ENCODE data around the gene QPRT. TPM values are rescaled to one million over a fixed set of nuclear protein-coding genes. Genes with fewer than 3 reads are reported as not detected.

The QPRT gene
- total and polyA plus RNA-seq, 2 of the 13 experiments (the other 11 are each of a cell fraction or from before 2014, with no cell fraction given) = 130 to 218 TPM

GRCh38 chr16:29644338-29644857, 34.6 kb upstream of the QPRT start:
- H3K4me3 ChIP-seq (replicated peaks in 1 of 3; ENCODE audit: insufficient read depth in 1 of 3, low read depth in 2 of 3, low read length in 3 of 3) = no peak overlapping the region
- no peaks in the 10 kb centered on the region for H3K9me3 ChIP-seq (ENCODE audit: low read length)
- ChIA-PET CTCF (ENCODE audit: low intra/inter-chr PET ratio, low total read pairs) (no interaction called here), POLR2A (interaction anchor here (1.9 kb wide), 1 partner anchor 35 kb away, joined by 15 read pairs; the partner anchor contains the start of gene QPRT)
- in situ Hi-C loops (cut with HindIII; ENCODE audit: extremely low pct_ligation_motif_present, low pct_unique_long_range_greater_than_20kb) (no loop called here), intact Hi-C loops (cut with micrococcal nuclease; ENCODE audit: unreplicated experiment) (no loop called here)
- no peaks in the 10 kb centered on the region for H3K79me2 ChIP-seq (ENCODE audit: insufficient read depth, low read length)
- TF ChIP-seq FOXO4 (CRISPR knock-in tag; conservative IDR thresholded peaks at IDR 0.05) (0 out of 2 replicates have a peak, but pooled peaks have one; percentile 22), ZBTB1 (CRISPR knock-in tag; IDR thresholded peaks at IDR 0.05; ENCODE audit: borderline replicate concordance) (no peak)
- ATAC-seq (peak; percentile 27; the same call in 2 of the 3 replicates), FAIRE-seq (no peak), DNase-seq (ENCODE audit: low spot score) (no peak)
- H4K20me1 ChIP-seq (ENCODE audit: insufficient read depth, low read length) = no peaks in the 10 kb centered on the region
- no peak overlapping the region for H3K27ac ChIP-seq (ENCODE audit: extremely low read length, insufficient read depth, low read length)
- 52% methylated on average over 9 of the region's 9 CpGs for WGBS (ENCODE audit: low lambda C conversion rate)
- H3K9ac ChIP-seq (ENCODE audit: insufficient read depth, low read depth, low read length) = no peak overlapping the region
- H3K27me3 ChIP-seq (ENCODE audit: control insufficient read depth in 1 of 2, insufficient read depth in 2 of 2, low read length in 2 of 2) = no peaks in the 10 kb centered on the region; a peak in 1 of 5 replicates
- peak overlapping the region; percentile 56 for H3K4me2 ChIP-seq (ENCODE audit: low read depth, low read length)
- H2AFZ ChIP-seq (ENCODE audit: low read length) = peak overlapping the region; percentile 90
- no TSS peak for BruUV-seq (replicated peaks)
- no peaks in the 10 kb centered on the region for H3K36me3 ChIP-seq (replicated peaks in 1 of 2; ENCODE audit: control insufficient read depth in 1 of 2, insufficient read depth in 2 of 2, low read length in 2 of 2)
- H3K4me1 ChIP-seq (ENCODE audit: insufficient read depth, low read length) = peaks cover 39% of the 10 kb centered on the region

GRCh38 chr16:29644973-29645693, 33.8 kb upstream of the QPRT start:
- peaks cover 46% of the 10 kb centered on the region for H3K4me1 ChIP-seq (ENCODE audit: insufficient read depth, low read length)
- H3K4me3 ChIP-seq (replicated peaks in 1 of 3; ENCODE audit: insufficient read depth in 1 of 3, low read depth in 2 of 3, low read length in 3 of 3) = no peak overlapping the region
- no peaks in the 10 kb centered on the region; a peak in 1 of 5 replicates for H3K27me3 ChIP-seq (ENCODE audit: control insufficient read depth in 1 of 2, insufficient read depth in 2 of 2, low read length in 2 of 2)
- CTCF ChIA-PET (ENCODE audit: low intra/inter-chr PET ratio, low total read pairs) = no interaction called here
- TF ChIP-seq ZNF256 (CRISPR knock-in tag; conservative IDR thresholded peaks at IDR 0.05) = no peak
- 0 out of 2 replicates have a peak, but pooled peaks have one; percentile 29 for TF ChIP-seq CHD4 (IDR thresholded peaks at IDR 0.05; ENCODE audit: borderline replicate concordance, low read length)
- TF ChIP-seq ZNF629 (CRISPR knock-in tag; conservative IDR thresholded peaks at IDR 0.05) = peak; percentile 95
- TF ChIP-seq KDM1A (CRISPR knock-in tag; IDR thresholded peaks at IDR 0.05) = 0 out of 2 replicates have a peak, but pooled peaks have one; percentile 46
- peak; percentile 72 for TF ChIP-seq ZMYM3 (CRISPR knock-in tag; IDR thresholded peaks at IDR 0.05)
- intact Hi-C loops (cut with micrococcal nuclease; ENCODE audit: unreplicated experiment) = no loop called here
- no peak overlapping the region for H3K27ac ChIP-seq (ENCODE audit: extremely low read length, insufficient read depth, low read length)
- ATAC-seq (no peak), DNase-seq (ENCODE audit: low spot score) (no peak), FAIRE-seq (no peak)
- H3K79me2 ChIP-seq (ENCODE audit: insufficient read depth, low read length) = no peaks in the 10 kb centered on the region
- BruUV-seq (replicated peaks) = no TSS peak
- peak overlapping the region; percentile 65 for H3K4me2 ChIP-seq (ENCODE audit: low read depth, low read length)
- no peaks in the 10 kb centered on the region for H4K20me1 ChIP-seq (ENCODE audit: insufficient read depth, low read length)
- H3K9ac ChIP-seq (ENCODE audit: insufficient read depth, low read depth, low read length) = no peak overlapping the region
- no peaks in the 10 kb centered on the region for H3K9me3 ChIP-seq (ENCODE audit: low read length)
- 87% methylated on average over 4 of the region's 4 CpGs for WGBS (ENCODE audit: low lambda C conversion rate)
- H3K36me3 ChIP-seq (replicated peaks in 1 of 2; ENCODE audit: control insufficient read depth in 1 of 2, insufficient read depth in 2 of 2, low read length in 2 of 2) = no peaks in the 10 kb centered on the region
- POLR2A ChIA-PET = interaction anchor here (0.8 to 2.2 kb wide), 3 partner anchors 10 to 386 kb away, joined by 3 to 19 read pairs (median 9); partner anchors contain the start of gene QPRT
- H2AFZ ChIP-seq (ENCODE audit: low read length) = peak overlapping the region; percentile 68
- in situ Hi-C loops (cut with HindIII; ENCODE audit: extremely low pct_ligation_motif_present, low pct_unique_long_range_greater_than_20kb) = no loop called here
